NCI-H524 treated with DMSO at 0.1 percent for 48 hours (cell line): Measurements from ENCODE around the gene PRL.
A peak's percentile ranks its signal among the peaks of the same experiment; 100 is the strongest.

Experiments
- DNase-seq: peaks from one replicate; lab custom pipeline; 2025; lab: John Stamatoyannopoulos, UW

PRL gene

DNA sequence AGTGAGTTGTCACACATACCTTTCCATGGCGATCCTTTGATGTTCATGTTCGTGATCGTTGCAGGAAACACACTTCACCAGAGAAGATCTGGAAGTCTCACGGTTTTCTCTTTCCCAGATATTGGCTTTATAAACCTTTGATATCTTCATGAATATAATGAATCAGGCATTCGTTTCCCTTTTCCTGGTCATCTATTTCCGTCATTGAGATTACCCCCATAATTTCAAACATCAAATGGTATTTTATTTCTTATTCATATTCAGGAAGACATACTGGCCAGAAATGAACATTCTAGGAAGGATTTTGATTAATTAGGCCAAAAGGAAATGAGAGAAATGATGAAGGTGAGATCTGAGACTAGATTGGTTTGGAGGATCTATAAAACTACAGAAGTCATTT, at the start of gene PRL:
PRL (minus strand) TSS at position 101 of the 400 bp plus-strand sequence; CDS start at position 47, 54 bp downstream.
- DNase-seq: no peak

DNA sequence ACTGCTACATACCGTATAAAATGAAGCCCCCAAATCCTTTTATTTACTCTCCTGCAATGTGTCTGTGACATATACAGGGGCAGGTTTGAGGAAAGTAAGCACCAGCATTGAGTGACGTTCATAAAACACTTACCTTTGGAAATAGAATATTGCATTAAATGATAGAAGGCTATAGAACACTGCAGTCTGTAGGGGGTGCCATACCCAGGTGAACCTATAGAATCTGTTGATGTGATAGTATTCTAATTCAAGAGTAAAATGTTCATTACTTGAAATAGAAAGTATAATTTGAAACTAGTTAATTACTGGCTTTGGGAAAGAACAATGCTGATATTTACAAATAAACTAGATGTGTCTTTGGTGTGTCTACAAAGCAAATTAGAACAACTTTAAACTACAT, 47.0 kb upstream of the PRL start:
- no peak for DNase-seq

DNA sequence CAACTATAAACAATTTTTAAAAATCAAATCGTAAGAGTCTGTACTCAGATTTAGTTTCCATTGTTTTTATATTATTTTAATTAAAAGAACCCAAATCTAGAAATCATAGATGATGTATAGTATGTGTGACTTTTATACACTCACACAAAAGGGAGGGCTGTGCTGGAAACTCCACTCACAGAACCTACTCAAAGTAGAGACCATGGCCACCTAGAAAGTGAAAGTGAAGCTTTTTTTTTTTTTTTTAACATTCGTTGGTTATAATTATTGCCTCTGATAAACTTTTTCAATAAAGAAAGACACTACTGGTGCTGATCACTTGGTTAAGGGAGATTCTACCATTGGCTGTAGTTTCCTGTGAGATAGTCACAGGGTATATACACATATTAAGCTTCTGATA, 37.9 kb upstream of the PRL start:
- DNase-seq: no peak

DNA sequence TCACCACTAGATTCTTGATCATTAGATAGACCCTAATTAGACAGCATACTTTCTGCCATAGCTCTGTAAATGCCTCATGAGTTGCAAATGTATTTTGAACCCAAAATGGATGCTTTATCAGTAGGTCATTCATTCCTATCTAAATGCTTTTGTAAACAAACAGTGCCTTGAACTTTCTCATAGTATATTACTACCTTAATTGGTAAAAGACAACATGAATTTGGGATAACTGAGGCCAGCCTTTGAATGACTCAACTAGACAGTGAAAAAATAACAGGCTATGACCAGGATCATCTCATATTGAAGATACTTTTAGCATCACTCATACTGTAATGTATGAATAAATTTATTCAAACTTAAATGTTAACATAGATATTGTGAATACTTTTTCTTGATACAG, 37.0 kb upstream of the PRL start:
- no peak for DNase-seq

GRCh38 chr6:22332711-22333110, 35.9 kb upstream of the PRL start:
- DNase-seq: no peak

GRCh38 chr6:22332216-22332615, 35.4 kb upstream of the PRL start:
- DNase-seq: no peak

DNA sequence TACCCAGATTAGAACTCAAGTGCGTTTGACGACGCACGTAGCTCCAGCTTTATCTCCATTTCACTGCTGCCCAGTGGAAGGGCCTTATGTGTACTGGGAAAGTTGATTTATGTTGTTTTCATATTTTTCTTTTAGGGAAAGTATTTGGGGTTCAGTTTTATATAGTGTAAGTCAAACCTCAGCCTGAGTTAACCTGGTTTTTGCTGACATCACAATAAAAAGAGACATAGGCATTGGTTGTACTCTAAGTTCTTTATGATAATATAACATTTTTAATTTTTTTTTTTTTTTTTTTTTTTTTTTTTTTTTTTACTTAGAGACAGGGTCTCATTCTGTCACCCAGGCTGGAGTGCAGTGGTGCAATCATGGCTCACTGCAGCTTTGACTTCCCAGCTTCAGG, 34.1 kb upstream of the PRL start:
- DNase-seq: no peak

DNA sequence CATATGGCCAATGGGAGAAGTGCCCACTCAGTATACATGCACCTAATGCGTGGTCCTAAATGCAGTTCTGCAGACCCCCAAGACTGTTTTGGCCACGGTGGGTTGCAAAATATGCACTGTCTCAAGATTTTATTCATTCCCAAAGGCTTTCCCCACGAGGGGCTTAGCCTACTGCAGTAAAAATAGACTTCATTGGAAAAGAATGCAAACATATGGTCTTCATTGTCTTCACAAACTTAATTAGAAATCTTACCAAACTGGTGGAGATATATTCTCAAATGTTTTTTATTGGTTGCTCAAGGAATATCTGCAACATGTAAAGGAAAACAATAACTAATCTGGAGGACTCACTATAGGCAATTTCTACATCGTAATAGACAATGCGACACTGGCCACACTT, 31.6 kb upstream of the PRL start:
- no peak for DNase-seq

DNA sequence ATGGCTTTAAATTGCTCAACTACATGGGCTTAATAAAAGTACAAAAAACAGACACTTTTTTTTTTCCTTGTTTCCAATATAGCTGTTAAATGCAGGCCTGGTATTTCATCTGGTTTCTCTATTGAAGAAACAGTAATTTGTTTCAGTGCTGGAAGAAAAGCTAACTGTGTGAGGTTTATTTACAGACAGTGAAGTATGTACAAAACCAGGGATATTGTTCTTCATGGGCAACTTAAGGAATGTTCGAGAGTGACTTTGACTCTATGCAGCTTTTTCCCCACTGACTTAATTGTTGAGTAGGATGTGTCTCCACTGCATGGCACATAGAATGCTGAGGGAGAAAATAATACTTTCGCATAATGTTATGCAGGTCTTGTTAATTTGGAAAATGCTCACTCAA, 31.0 kb upstream of the PRL start:
- DNase-seq: no peak

- no peak for DNase-seq
Measured at GRCh38 chr6:22326500-22326899, 29.7 kb upstream of the PRL start.

GRCh38 chr6:22325481-22325880, 28.6 kb upstream of the PRL start:
- no peak for DNase-seq

DNA sequence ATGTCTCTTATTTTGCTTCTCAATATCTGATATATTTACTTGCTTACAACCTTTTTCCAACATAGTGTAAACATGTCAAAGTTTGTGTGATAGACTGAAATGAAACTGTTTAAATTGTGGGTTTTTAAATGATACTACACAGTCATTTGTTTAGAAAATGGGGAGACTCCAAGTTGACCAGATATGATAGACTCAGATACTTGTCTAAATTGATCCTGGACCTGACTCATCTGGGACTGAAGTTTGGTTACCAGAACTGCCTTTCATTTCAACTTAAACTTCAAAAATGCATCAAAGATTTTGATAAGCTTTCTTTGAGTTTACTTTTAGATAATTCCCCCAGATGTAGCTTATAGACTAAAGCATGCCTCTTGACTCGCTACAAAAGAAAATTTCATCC, 27.0 kb upstream of the PRL start:
- DNase-seq: no peak

- no peak for DNase-seq
Measured at GRCh38 chr6:22322103-22323030, 25.5 kb upstream of the PRL start.

GRCh38 chr6:22320750-22321149, 23.9 kb upstream of the PRL start:
- no peak for DNase-seq

- no peak for DNase-seq
Measured at GRCh38 chr6:22318404-22318803, 21.6 kb upstream of the PRL start.

- peak; percentile 11 for DNase-seq
Measured at GRCh38 chr6:22313796-22314195, 17.0 kb upstream of the PRL start.

- DNase-seq: no peak
Measured at GRCh38 chr6:22308939-22309338, 12.1 kb upstream of the PRL start.

DNA sequence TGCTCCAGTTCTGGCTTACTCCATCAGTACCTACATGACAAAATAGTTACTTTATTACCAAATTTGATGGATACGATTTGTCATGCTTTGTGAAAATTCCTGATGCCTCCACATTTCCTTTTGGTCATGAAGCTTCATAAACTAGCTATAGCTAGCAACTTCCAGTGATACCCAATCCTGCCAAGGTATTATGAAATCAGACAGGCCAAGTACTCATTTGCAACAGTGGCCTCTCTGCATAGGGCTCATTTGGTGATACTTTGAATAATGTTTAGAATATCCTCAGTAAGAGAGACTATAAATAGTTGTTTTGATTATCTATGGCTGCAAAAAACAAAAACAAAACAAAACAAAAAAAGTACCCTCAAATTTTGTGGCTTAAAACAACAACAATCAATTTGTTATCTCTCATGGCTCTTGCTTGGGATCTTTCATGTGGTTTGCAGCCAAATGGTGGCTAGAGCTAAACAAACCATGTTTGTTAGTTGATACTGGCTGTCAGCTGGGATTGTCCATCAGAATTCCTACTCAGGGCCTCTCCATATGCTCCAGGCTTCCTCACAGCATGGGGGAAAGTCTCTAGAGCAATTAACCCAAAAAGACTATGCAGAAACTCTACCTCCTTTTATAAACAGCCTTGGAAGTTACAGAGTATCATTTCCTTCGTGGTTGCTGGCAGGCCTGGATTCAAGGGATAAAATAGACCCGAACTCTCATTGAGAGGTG, 10.1 kb upstream of the PRL start:
- DNase-seq: peak; percentile 57

DNA sequence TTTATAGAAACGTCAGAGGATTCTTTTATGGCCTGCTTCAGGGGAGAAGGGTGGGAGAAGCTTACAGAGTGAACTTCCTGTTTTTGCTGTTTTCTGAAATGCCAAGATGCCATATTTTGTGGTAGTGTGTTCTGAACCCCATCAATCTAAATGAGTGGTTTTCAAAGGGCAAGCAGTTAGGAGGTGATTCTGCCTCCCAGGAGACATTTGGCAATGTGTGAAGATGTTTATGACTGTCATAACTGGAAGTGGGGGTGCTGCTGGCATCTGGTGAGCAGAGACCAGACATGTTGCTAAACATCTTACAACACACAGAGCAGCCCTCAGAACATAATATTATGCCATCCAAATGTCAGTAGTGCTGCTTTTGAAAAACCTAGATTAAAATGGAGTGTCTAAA, 6.0 kb upstream of the PRL start:
- DNase-seq: no peak

- DNase-seq: no peak
Measured at GRCh38 chr6:22300273-22300998, 3.6 kb upstream of the PRL start.

GRCh38 chr6:22298475-22298890, 1.6 kb upstream of the PRL start:
- DNase-seq: no peak

- DNase-seq: no peak
Measured at GRCh38 chr6:22296067-22296466, 769 bp downstream of the PRL start.

DNA sequence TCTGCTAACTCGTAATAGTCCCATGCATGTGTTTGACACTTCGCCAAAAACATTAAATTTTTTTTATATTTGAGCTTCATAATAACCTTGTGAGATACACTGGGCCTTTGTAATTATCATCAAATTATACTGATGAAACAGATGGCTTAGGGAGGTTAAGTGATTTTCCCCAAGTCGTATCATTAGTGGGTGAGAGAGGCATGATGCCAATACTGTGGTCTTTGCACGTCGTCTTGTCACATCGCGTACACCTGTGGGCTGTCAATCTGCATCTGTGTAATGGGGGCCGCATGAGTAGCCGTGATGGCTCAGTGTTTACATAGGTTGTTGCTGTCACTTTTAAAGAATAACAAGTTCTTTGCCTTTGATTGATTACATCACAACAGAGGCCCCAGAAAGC, 1.7 kb downstream of the PRL start:
- DNase-seq: peak; percentile 71
